ENCODE data around the gene NELL1.

Gene NELL1

GRCh38 chr11:21374376-21374775 is 705.0 kb downstream of the NELL1 start:
- no peak for DNase-seq

GRCh38 chr11:21385669-21386440 is 716.5 kb downstream of the NELL1 start:
- DNase-seq: no peak

- no peak for DNase-seq
These were observed 721.0 kb downstream of the NELL1 start for GRCh38 chr11:21390430-21390829.

DNA sequence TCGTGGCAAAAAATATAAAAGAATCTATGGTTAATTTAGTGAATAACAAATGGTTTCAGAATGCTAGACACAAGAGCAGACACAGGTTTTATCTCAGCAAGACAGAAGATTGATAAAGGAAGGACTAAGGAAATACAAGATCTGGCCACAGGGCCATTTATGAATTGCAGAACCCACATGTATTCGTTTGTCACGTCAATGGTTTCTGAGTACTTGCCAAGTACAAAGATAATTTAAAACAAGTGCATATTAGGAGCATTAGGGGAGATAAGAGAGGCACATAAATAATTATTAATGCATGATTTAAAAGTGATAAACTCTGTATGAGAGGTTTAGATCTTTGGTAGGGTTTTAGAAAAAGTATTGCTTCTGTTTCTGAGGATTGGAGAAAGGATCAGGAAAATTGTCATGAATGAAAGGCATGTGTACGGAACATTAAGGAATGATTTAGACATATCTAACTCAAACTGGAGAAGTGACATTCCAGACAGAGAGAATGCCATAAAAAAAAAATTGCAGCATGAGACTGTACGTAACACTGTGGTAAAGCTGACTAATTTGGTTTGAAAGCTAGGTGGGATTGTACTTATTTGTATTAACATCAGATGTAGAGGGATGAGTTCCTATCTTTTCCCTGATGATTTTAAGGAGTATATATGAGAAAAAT is 727.1 kb downstream of the NELL1 start:
- DNase-seq: no peak

DNA sequence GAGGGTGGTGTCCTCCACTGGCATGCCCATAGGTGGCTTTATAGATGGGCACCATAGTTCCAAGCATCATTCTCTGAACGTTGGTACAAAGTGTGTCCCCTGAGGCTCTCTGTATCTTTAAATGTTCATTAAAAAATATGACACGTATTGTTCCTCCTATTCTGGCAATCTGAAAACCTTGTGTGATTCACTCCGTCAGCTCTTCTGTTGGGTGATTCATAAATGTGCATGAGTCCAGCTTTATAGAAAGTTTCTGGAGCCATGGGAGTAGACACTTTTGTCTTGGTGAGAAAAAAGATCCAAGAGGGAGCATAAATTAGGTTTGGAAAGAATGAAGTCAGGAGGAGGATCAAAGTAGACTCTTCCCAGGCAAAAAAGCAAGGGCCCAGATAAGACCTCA is 728.8 kb downstream of the NELL1 start:
- DNase-seq: no peak

GRCh38 chr11:21401496-21401895 is 732.1 kb downstream of the NELL1 start:
- DNase-seq: no peak

DNA sequence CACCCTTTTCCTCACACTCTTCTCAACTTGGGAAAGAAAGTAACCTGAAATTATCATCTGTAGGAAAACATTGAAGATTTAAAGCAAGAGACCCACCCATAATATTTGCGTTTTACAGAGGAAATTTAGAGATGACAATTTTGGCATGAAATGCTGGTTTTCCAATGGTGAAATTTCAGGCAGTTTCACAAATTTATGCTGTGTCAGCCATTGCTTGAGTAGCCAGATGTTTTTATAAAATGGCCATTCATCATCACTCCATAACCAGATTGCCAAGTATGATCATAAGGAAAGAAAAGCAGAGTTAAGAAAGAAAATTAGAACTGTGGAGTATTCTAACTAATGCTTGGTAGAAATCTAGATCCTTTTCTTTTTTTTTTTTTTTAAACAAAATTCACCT is 732.9 kb downstream of the NELL1 start:
- no peak for DNase-seq

DNA sequence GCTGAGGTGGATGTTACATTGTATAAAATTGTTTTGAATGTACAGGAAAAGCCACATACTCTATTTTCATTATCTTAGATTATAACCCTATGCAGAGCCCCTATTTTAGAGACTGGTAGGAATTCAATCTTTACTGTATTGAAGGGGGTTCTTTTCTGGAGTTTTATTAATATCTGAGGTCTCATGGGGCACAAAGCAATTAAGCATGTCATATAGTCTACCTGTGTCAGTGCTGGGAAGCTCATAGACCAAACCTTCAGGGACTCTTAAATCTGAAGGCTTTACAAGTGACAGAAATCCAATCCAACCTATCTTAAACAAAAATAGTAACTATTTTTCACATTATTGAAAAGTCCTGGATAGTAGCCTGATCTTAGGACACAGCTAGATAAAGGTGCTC is 733.7 kb downstream of the NELL1 start:
- no peak for DNase-seq

- DNase-seq: no peak
These were observed 736.0 kb downstream of the NELL1 start for GRCh38 chr11:21405422-21405821.

- no peak for DNase-seq
These were observed 741.1 kb downstream of the NELL1 start for GRCh38 chr11:21410513-21410912.

DNA sequence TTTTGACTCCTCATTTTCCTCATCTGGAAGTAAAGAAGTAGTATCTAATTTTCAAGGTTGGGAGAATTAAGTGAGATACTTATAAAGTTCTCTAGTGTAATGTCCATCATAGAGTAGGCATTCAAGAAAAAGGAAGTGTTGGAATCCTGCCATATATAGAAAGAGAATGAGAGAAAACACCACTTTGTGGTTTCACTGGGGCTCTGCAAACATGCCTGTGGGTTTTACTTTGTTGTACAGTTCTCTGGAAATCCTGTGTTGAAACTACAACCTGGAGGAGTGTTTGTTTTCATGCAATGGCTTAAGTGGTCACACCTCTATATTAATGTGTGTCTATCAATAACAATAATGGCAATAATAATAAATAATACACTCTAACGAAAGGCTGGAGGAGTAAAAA is 741.7 kb downstream of the NELL1 start:
- no peak for DNase-seq

DNA sequence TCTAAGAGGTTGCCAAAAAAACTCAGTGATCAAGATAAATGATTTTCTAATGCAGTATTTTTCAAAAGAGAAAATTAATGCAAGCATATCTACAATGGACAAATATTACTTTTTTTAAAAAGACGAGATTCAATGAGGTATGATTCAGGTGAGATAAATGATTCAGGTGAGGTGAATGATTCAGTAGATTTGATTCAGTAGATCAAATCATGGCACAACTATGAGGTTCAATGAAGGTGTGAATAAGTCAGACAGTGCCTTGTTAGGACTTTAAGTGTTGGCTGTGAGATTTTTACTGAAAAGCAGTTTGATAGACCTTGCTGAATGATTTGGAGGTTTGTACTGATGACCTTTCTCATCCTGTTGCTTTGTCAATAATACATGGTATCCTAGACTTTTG is 742.2 kb downstream of the NELL1 start:
- DNase-seq: no peak

- DNase-seq: no peak
These were observed 743.4 kb downstream of the NELL1 start for GRCh38 chr11:21412652-21413383.

GRCh38 chr11:21414953-21415352 is 745.6 kb downstream of the NELL1 start:
- DNase-seq: no peak

DNA sequence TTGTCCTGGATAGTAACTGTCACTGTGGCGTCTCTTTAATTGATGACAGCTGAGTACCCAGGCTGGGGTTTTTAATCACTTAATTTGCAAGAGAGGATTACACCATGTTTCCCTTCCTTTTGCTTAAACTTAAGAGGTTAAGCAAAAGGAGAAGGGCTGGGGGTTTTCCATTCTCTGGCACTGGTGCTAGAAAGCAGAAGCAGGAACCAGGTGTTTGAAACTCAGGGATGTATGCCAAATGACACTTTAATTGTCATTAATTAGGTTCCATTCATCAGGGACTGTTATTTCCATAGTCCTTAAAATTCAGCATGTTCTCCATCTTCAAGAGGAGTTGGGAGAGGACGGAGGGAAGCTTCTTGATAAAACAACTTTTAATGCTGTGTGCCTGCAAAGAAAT is 746.2 kb downstream of the NELL1 start:
- no peak for DNase-seq

- DNase-seq: no peak
These were observed 752.4 kb downstream of the NELL1 start for GRCh38 chr11:21421711-21422329.

- DNase-seq: no peak
These were observed 757.5 kb downstream of the NELL1 start for GRCh38 chr11:21426931-21427330.

- DNase-seq: no peak
These were observed 758.3 kb downstream of the NELL1 start for GRCh38 chr11:21427726-21428125.

GRCh38 chr11:21428796-21429195 is 759.4 kb downstream of the NELL1 start:
- no peak for DNase-seq

- DNase-seq: no peak
These were observed 760.0 kb downstream of the NELL1 start for GRCh38 chr11:21429401-21429800.

GRCh38 chr11:21430537-21430936 is 761.2 kb downstream of the NELL1 start:
- no peak for DNase-seq

GRCh38 chr11:21446939-21447590 is 777.7 kb downstream of the NELL1 start:
- DNase-seq: no peak

DNA sequence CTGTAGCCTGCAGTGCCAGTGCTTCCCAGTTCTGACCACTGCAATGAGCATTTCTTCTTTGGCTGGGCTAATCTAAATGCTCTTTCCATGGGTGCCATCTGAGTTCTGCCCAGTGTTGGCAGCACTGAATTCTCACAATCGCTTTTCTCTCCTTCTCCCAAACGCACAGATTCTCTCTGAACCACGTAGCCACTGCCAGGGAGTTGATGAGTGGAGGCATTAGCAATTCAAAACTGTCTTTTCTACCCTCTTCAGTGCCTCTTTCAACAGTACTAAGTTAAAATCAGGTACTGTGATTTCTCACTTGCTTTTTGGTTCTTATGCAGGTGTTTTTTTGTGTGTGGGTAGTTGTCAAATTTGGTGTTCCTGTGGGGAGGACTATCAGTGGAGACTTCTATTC is 778.5 kb downstream of the NELL1 start:
- no peak for DNase-seq
